CD4-positive, CD25-positive, alpha-beta regulatory T cell (primary cell): ENCODE data around the gene RNFT1. TPM values are rescaled to one million over a fixed set of nuclear protein-coding genes. Genes with fewer than 3 reads are reported as not detected.
"Not testable (repeated sequence)": the region's sequence is repeated elsewhere in the genome, so short reads cannot be mapped to it uniquely, and the experiment has no call there.

Source experiments
- ATAC-seq, 2 donors: fragments of 150-1000 bp; cut with Tn5 transposase; one replicate each; pipeline ENCODE4 v1.10.0; 2021; ENCODE audit warnings: low read depth in 2 of 2, moderate number of reproducible peaks in 2 of 2, moderate library complexity in 1 of 2
- DNase-seq, 3 donors: peaks; one replicate each; pipeline versions ENCODE4 v3.0.0 to v3.0.0-alpha.2; 2012 to 2022; ENCODE audit warnings: mixed read lengths in 1 of 3
- H3K27ac ChIP-seq: one replicate; pipeline ENCODE4 v1.7.0; 2013; ENCODE audit warnings: mild to moderate bottlenecking, low read length; ENCODE audit not compliant: insufficient read depth, poor library complexity, severe bottlenecking
- H3K27me3 ChIP-seq: one replicate; pipeline ENCODE4 v1.7.0; 2013; ENCODE audit warnings: low read length; ENCODE audit not compliant: control insufficient read depth, insufficient read depth
- H3K36me3 ChIP-seq: one replicate; pipeline ENCODE4 v1.7.0; 2013; ENCODE audit warnings: mild to moderate bottlenecking, low read length, moderate library complexity; ENCODE audit not compliant: control insufficient read depth, insufficient read depth
- H3K4me1 ChIP-seq: 2 replicates; pipeline ENCODE4 v1.7.0; 2013; ENCODE audit warnings: mild to moderate bottlenecking, low read length; ENCODE audit not compliant: insufficient read depth, control insufficient read depth, poor library complexity, severe bottlenecking
- H3K4me3 ChIP-seq: one replicate; pipeline ENCODE4 v1.7.0; 2013; ENCODE audit warnings: low read depth, mild to moderate bottlenecking, low read length, moderate library complexity
- H3K9me3 ChIP-seq, 2 experiments: 1 replicate in 1 of 2; 2 replicates in 1 of 2; pipeline ENCODE4 v1.7.0; 2013; ENCODE audit warnings: low read length in 2 of 2, mild to moderate bottlenecking in 1 of 2, moderate library complexity in 1 of 2; ENCODE audit not compliant: control insufficient read depth in 2 of 2
- H3K27ac Mint-ChIP-seq, 3 donors: one replicate each; pipeline ENCODE4 v1.8.0; 2020 to 2022; ENCODE audit warnings: mild to moderate bottlenecking in 3 of 3, mixed read lengths in 3 of 3, moderate library complexity in 2 of 3
- H3K27me3 Mint-ChIP-seq: one replicate; pipeline ENCODE4 v1.8.0; 2022; ENCODE audit warnings: mild to moderate bottlenecking, mixed read lengths
- H3K36me3 Mint-ChIP-seq: one replicate; pipeline ENCODE4 v1.8.0; 2020; ENCODE audit warnings: mixed read lengths
- H3K4me1 Mint-ChIP-seq, 4 donors: one replicate each; pipeline ENCODE4 v1.8.0; 2020 to 2022; ENCODE audit warnings: mixed read lengths in 4 of 4, mild to moderate bottlenecking in 1 of 4
- H3K4me3 Mint-ChIP-seq, 4 donors: one replicate each; pipeline ENCODE4 v1.8.0; 2020 to 2022; ENCODE audit warnings: mild to moderate bottlenecking in 4 of 4, mixed read lengths in 4 of 4, moderate library complexity in 3 of 4
- H3K9me3 Mint-ChIP-seq, 7 donors: one replicate each; pipeline ENCODE4 v1.8.0; 2020 to 2022; ENCODE audit warnings: mixed read lengths in 7 of 7, mild to moderate bottlenecking in 3 of 7, moderate library complexity in 2 of 7
- polyA plus RNA-seq, 4 donors: library from polyadenylated mRNA; unstranded; fragments of 300-500 nt; fragmentation: Illumina TruSeq; gene quantifications; one replicate each; pipeline ENCODE4 v1.2.3, GENCODE V29; 2021
- total RNA-seq: library from RNA; stranded (reverse); gene quantifications from one replicate; pipeline ENCODE4 v1.2.3, GENCODE V29; 2022

Gene RNFT1
- total and polyA plus RNA-seq, 5 donors from 2014 or later, result 27.0 to 38.0 (median 30.2) TPM

GRCh38 chr17:59947310-59947709, 17.2 kb downstream of the RNFT1 start:
- not testable (repeated sequence) for H3K9me3 ChIP-seq, H3K4me1 ChIP-seq, DNase-seq, H3K27ac ChIP-seq, H3K9me3 Mint-ChIP-seq, H3K27me3 ChIP-seq, H3K4me3 Mint-ChIP-seq, H3K4me3 ChIP-seq, H3K27me3 Mint-ChIP-seq, ATAC-seq
- peaks cover 48% of the 10 kb centered on the region for H3K36me3 ChIP-seq
- peak overlapping the region in 2 of 3 donors; percentile 3 to 63 for H3K27ac Mint-ChIP-seq
- peaks cover 0 to 21% (median 7%) of the 10 kb centered on the region in 4 donors for H3K4me1 Mint-ChIP-seq
- peaks cover 24% of the 10 kb centered on the region for H3K36me3 Mint-ChIP-seq

GRCh38 chr17:59946433-59946832, 18.1 kb downstream of the RNFT1 start:
- Mint-ChIP-seq H3K27ac (peak overlapping the region in 2 of 3 donors; percentile 9 to 14), H3K36me3 (peaks cover 28% of the 10 kb centered on the region), H3K4me1 (peaks cover 0 to 21% (median 5%) of the 10 kb centered on the region in 4 donors)
- H3K4me3 ChIP-seq, ATAC-seq, H3K27ac ChIP-seq, H3K27me3 Mint-ChIP-seq, H3K9me3 ChIP-seq, H3K4me1 ChIP-seq, DNase-seq, H3K9me3 Mint-ChIP-seq, H3K4me3 Mint-ChIP-seq, H3K27me3 ChIP-seq: not testable (repeated sequence)
- peaks cover 46% of the 10 kb centered on the region for H3K36me3 ChIP-seq

GRCh38 chr17:59941131-59941530, 23.4 kb downstream of the RNFT1 start:
- peaks cover 0 to 2% (median 1%) of the 10 kb centered on the region in 4 donors for H3K4me1 Mint-ChIP-seq
- H3K36me3 Mint-ChIP-seq, result peaks cover 29% of the 10 kb centered on the region
- Histone ChIP-seq H3K36me3 (peaks cover 64% of the 10 kb centered on the region), H3K4me3 (no peak overlapping the region), H3K27me3 (no peaks in the 10 kb centered on the region), H3K4me1 (no peaks in the 10 kb centered on the region), H3K9me3 (no peaks in the 10 kb centered on the region), H3K27ac (no peak overlapping the region)
- no peak overlapping the region for H3K27ac Mint-ChIP-seq
- no peaks in the 10 kb centered on the region for H3K27me3 Mint-ChIP-seq
- H3K9me3 Mint-ChIP-seq, result no peaks in the 10 kb centered on the region
- no peak for ATAC-seq
- DNase-seq, result no peak
- no peak overlapping the region for H3K4me3 Mint-ChIP-seq

- not testable (repeated sequence) for ATAC-seq, H3K4me1 Mint-ChIP-seq, H3K4me3 ChIP-seq, H3K4me1 ChIP-seq, H3K27me3 ChIP-seq, H3K9me3 Mint-ChIP-seq, H3K9me3 ChIP-seq, H3K27ac ChIP-seq, H3K4me3 Mint-ChIP-seq, H3K27me3 Mint-ChIP-seq
- peaks cover 63% of the 10 kb centered on the region for H3K36me3 ChIP-seq
- H3K36me3 Mint-ChIP-seq, result peaks cover 27% of the 10 kb centered on the region
- DNase-seq, result peak in 1 of 3 donors; percentile 39
- peak overlapping the region in 1 of 3 donors; percentile 71 for H3K27ac Mint-ChIP-seq
Observed at GRCh38 chr17:59940697-59941096, 23.8 kb downstream of the RNFT1 start.

- not testable (repeated sequence) for H3K9me3 Mint-ChIP-seq, H3K27ac ChIP-seq, ATAC-seq, H3K4me1 Mint-ChIP-seq, H3K27me3 Mint-ChIP-seq, H3K27me3 ChIP-seq, H3K4me3 Mint-ChIP-seq, H3K9me3 ChIP-seq, DNase-seq, H3K4me3 ChIP-seq, H3K4me1 ChIP-seq
- H3K36me3 Mint-ChIP-seq, result peaks cover 35% of the 10 kb centered on the region
- peaks cover 89% of the 10 kb centered on the region for H3K36me3 ChIP-seq
- H3K27ac Mint-ChIP-seq, result peak overlapping the region in 1 of 3 donors; percentile 87
Observed at GRCh38 chr17:59933317-59933716, 31.2 kb downstream of the RNFT1 start.

GRCh38 chr17:59930768-59931167, 33.8 kb downstream of the RNFT1 start:
- not testable (repeated sequence) for H3K27ac ChIP-seq, DNase-seq, H3K4me1 Mint-ChIP-seq, H3K9me3 Mint-ChIP-seq, H3K27ac Mint-ChIP-seq, H3K4me1 ChIP-seq, ATAC-seq, H3K4me3 ChIP-seq, H3K27me3 Mint-ChIP-seq, H3K4me3 Mint-ChIP-seq, H3K27me3 ChIP-seq, H3K9me3 ChIP-seq
- peaks cover 89% of the 10 kb centered on the region for H3K36me3 ChIP-seq
- peaks cover 31% of the 10 kb centered on the region for H3K36me3 Mint-ChIP-seq

GRCh38 chr17:59930121-59930520, 34.4 kb downstream of the RNFT1 start:
- H3K9me3 ChIP-seq, H3K27ac Mint-ChIP-seq, ATAC-seq, H3K27me3 ChIP-seq, DNase-seq, H3K4me3 ChIP-seq, H3K27ac ChIP-seq, H3K4me1 ChIP-seq, H3K27me3 Mint-ChIP-seq, H3K4me1 Mint-ChIP-seq, H3K4me3 Mint-ChIP-seq, H3K9me3 Mint-ChIP-seq: not testable (repeated sequence)
- H3K36me3 Mint-ChIP-seq, result peaks cover 37% of the 10 kb centered on the region
- H3K36me3 ChIP-seq, result peaks cover 88% of the 10 kb centered on the region

GRCh38 chr17:59920637-59921036, 43.9 kb downstream of the RNFT1 start:
- not testable (repeated sequence) for H3K27ac Mint-ChIP-seq, H3K27ac ChIP-seq, H3K4me3 Mint-ChIP-seq, H3K9me3 ChIP-seq, ATAC-seq, H3K4me1 ChIP-seq, H3K4me1 Mint-ChIP-seq, DNase-seq, H3K27me3 ChIP-seq, H3K4me3 ChIP-seq, H3K27me3 Mint-ChIP-seq, H3K9me3 Mint-ChIP-seq
- peaks cover 31% of the 10 kb centered on the region for H3K36me3 Mint-ChIP-seq
- H3K36me3 ChIP-seq, result peaks cover 71% of the 10 kb centered on the region
